Stomach (tissue), 9 donors: ENCODE data around the gene WIPF1. TPM values are rescaled to one million over a fixed set of nuclear protein-coding genes. Genes with fewer than 3 reads are reported as not detected.

ENCODE experiments used
- DNase-seq, 2 donors: peaks; one replicate each; pipeline versions ENCODE4 v3.0.0 to v3.0.0-alpha.2; 2013 to 2019
- H3K27ac ChIP-seq, 5 donors: fragments of 200-600 bp in 4 of 5; sonication (generic) in 4 of 5; one replicate each; pipeline ENCODE4 v1.5.1; 2013 to 2019; ENCODE audit warnings: mild to moderate bottlenecking in 1 of 5, moderate library complexity in 1 of 5
- H3K27me3 ChIP-seq, 3 donors: fragments of 200-600 bp; sonication (generic); one replicate each; pipeline ENCODE4 v1.5.1; 2017 to 2019; ENCODE audit warnings: mixed run types in 1 of 3
- H3K36me3 ChIP-seq, 4 donors: fragments of 200-600 bp; sonication (generic); 1 replicate in 3 of 4; 2 replicates in 1 of 4; pipeline ENCODE4 v1.5.1; 2016 to 2019
- H3K4me1 ChIP-seq, 4 donors: fragments of 200-600 bp; sonication (generic); one replicate each; pipeline ENCODE4 v1.5.1; 2016 to 2019
- H3K4me3 ChIP-seq, 4 donors: fragments of 200-600 bp; sonication (generic) in 3 of 4; one replicate each; pipeline ENCODE4 v1.5.1; 2016 to 2019; ENCODE audit warnings: mild to moderate bottlenecking in 1 of 4
- H3K9me3 ChIP-seq, 4 donors: fragments of 200-600 bp; sonication (generic); one replicate each; pipeline ENCODE4 v1.5.1; 2016 to 2019
- CTCF ChIP-seq, 7 experiments: fragments of 450-650 bp in 4 of 7; fragments of 200-600 bp in 3 of 7; sonication (generic) in 3 of 7; IDR thresholded peaks; one replicate each; pipeline ENCODE4 v1.5.1; 2016 to 2019; ENCODE audit warnings: antibody characterized with exemption in 7 of 7, control low read depth in 2 of 7, mild to moderate bottlenecking in 1 of 7
- EP300 ChIP-seq: sonication (generic); formaldehyde crosslinking; IDR thresholded peaks from one replicate; pipeline ENCODE4 v1.6.1; 2017; ENCODE audit warnings: antibody characterized with exemption
- POLR2A ChIP-seq, 4 donors: fragments of 450-650 bp; IDR thresholded peaks; one replicate each; pipeline ENCODE4 v1.6.1; 2016; ENCODE audit warnings: antibody characterized with exemption in 4 of 4, control low read depth in 2 of 4, mild to moderate bottlenecking in 1 of 4, moderate library complexity in 1 of 4
- POLR2AphosphoS5 ChIP-seq, 3 donors: sonication (generic); formaldehyde crosslinking; IDR thresholded peaks; one replicate each; pipeline ENCODE4 v1.6.1; 2016; ENCODE audit warnings: antibody characterized with exemption in 3 of 3
- WGBS, 5 donors: extraction: QIAGEN DNeasy Blood & Tissue Kit in 3 of 5; methylation state at CpG; one replicate each; pipeline versions ENCODE4 v1.1.5 to v1.1.7; 2013 to 2018; 5-methylcytosine and 5-hydroxymethylcytosine counted together
- intact Hi-C: fragments of 100-400 bp; cut with DNase I; formaldehyde crosslinking; loops from one replicate; pipeline ENCODE4 v1.15.1; 2023; ENCODE audit warnings: low total_unique reads
- polyA plus RNA-seq, 3 donors: library from polyadenylated mRNA; stranded (reverse); fragments of 200-250 nt; gene quantifications; one replicate each; pipeline ENCODE4 v1.2.3, GENCODE V29; 2013
- total RNA-seq, 5 donors: library from RNA; depleted of rRNA; stranded (reverse); fragments of >200 nt; gene quantifications; one replicate each; pipeline versions ENCODE4 v1.1.0 to v1.2.3, GENCODE V29; 2014 to 2016
- donor health status: healthy with polysubstance abuse.
- donor health status: Bipolar disorder and iron deficiency.
- donor health status: healthy.

Gene WIPF1
- total and polyA plus RNA-seq, 8 donors = 8.8 to 43.8 (median 22.0) TPM

- intact Hi-C loops = no loop called here
- Histone ChIP-seq H3K4me1 (peaks cover 0 to 3% (median 0%) of the 10 kb centered on the region in 4 donors), H3K36me3 (no peaks in the 10 kb centered on the region), H3K27ac (no peak overlapping the region), H3K9me3 (peaks cover 0 to 6% (median 0%) of the 10 kb centered on the region in 4 donors), H3K27me3 (no peaks in the 10 kb centered on the region), H3K4me3 (no peak overlapping the region)
- no peak for TF ChIP-seq POLR2A (IDR thresholded peaks at IDR 0.05)
- no peak for TF ChIP-seq POLR2AphosphoS5 (IDR thresholded peaks at IDR 0.05)
- no peak for TF ChIP-seq EP300
- TF ChIP-seq CTCF (IDR thresholded peaks at IDR 0.05) = no peak
- 79 to 98% (median 86%) methylated on average over 3 of the region's 3 CpGs for WGBS, 5 donors
- DNase-seq = no peak
Observed at GRCh38 chr2:174527101-174527721, 70.4 kb downstream of the WIPF1 start.

- H3K4me1 ChIP-seq = peaks cover 0 to 3% (median 0%) of the 10 kb centered on the region in 4 donors
- peak overlapping the region in 2 of 5 donors; percentile 38 to 55 for H3K27ac ChIP-seq
- H3K9me3 ChIP-seq = peaks cover 0 to 6% (median 0%) of the 10 kb centered on the region in 4 donors
- WGBS, 5 donors = 69 to 96% (median 85%) methylated on average over 2 of the region's 2 CpGs
- H3K36me3 ChIP-seq = no peaks in the 10 kb centered on the region
- no peak overlapping the region for H3K4me3 ChIP-seq
- no peak for DNase-seq
- intact Hi-C loops = loop anchor here (5.0 kb wide), 1 partner anchor 62 kb away; no protein-coding TSS in a partner anchor
- H3K27me3 ChIP-seq = no peaks in the 10 kb centered on the region
- no peak for TF ChIP-seq CTCF (IDR thresholded peaks at IDR 0.05)
- no peak for TF ChIP-seq EP300
- TF ChIP-seq POLR2AphosphoS5 (IDR thresholded peaks at IDR 0.05) = no peak
- TF ChIP-seq POLR2A (IDR thresholded peaks at IDR 0.05) = no peak
Observed at GRCh38 chr2:174524527-174524926, 73.1 kb downstream of the WIPF1 start.

GRCh38 chr2:174522553-174522952 is 75.1 kb downstream of the WIPF1 start:
- no peak overlapping the region for H3K4me3 ChIP-seq
- H3K9me3 ChIP-seq = no peaks in the 10 kb centered on the region
- 9 to 17% (median 14%) methylated on average over 3 of the region's 3 CpGs for WGBS, 5 donors
- H3K27ac ChIP-seq = no peak overlapping the region
- intact Hi-C loops = loop anchor here (5.0 kb wide), 1 partner anchor 60 kb away; no protein-coding TSS in a partner anchor
- TF ChIP-seq CTCF (IDR thresholded peaks at IDR 0.05) = peak in 4 of 7 experiments; percentile 7 to 45 (median 22)
- no peak for TF ChIP-seq POLR2AphosphoS5 (IDR thresholded peaks at IDR 0.05)
- no peak for TF ChIP-seq EP300
- no peak for TF ChIP-seq POLR2A (IDR thresholded peaks at IDR 0.05)
- no peaks in the 10 kb centered on the region for H3K36me3 ChIP-seq
- DNase-seq = peak in 1 of 2 donors; percentile 25
- H3K27me3 ChIP-seq = no peaks in the 10 kb centered on the region
- H3K4me1 ChIP-seq = peaks cover 0 to 3% (median 0%) of the 10 kb centered on the region in 4 donors

- intact Hi-C loops = no loop called here
- H3K4me3 ChIP-seq = no peak overlapping the region
- DNase-seq = no peak
- H3K4me1 ChIP-seq = peaks cover 0 to 3% (median 0%) of the 10 kb centered on the region in 4 donors
- H3K27ac ChIP-seq = no peak overlapping the region
- WGBS, 5 donors = 63 to 80% (median 74%) methylated on average over 2 of the region's 2 CpGs
- no peaks in the 10 kb centered on the region for H3K9me3 ChIP-seq
- no peaks in the 10 kb centered on the region for H3K36me3 ChIP-seq
- H3K27me3 ChIP-seq = no peaks in the 10 kb centered on the region
- TF ChIP-seq EP300 (no peak), POLR2AphosphoS5 (IDR thresholded peaks at IDR 0.05) (no peak), POLR2A (IDR thresholded peaks at IDR 0.05) (no peak), CTCF (IDR thresholded peaks at IDR 0.05) (no peak)
Observed at GRCh38 chr2:174518395-174518794, 79.2 kb downstream of the WIPF1 start.
